HUES64 (cell line): ENCODE measurements around the gene SIX4.

Source experiments
- H3K27ac ChIP-seq: 2 replicates; pipeline ENCODE4 v1.7.0; 2013; ENCODE audit warnings: low read depth, low read length, inconsistent platforms
- H3K27me3 ChIP-seq: 2 replicates; pipeline ENCODE4 v1.6.1; 2013; ENCODE audit warnings: mild to moderate bottlenecking, low read length; ENCODE audit not compliant: insufficient read depth
- H3K36me3 ChIP-seq: 2 replicates; pipeline ENCODE4 v1.6.1; 2013; ENCODE audit warnings: mild to moderate bottlenecking, low read length; ENCODE audit not compliant: insufficient read depth
- H3K4me1 ChIP-seq: 2 replicates; pipeline ENCODE4 v1.6.1; 2013; ENCODE audit warnings: mild to moderate bottlenecking, low read length, moderate library complexity; ENCODE audit not compliant: insufficient read depth
- H3K4me3 ChIP-seq: 2 replicates; pipeline ENCODE4 v1.5.1; 2013; ENCODE audit warnings: mild to moderate bottlenecking, low read length, moderate library complexity
- H3K9ac ChIP-seq: 2 replicates; pipeline ENCODE4 v1.6.1; 2013; ENCODE audit warnings: mild to moderate bottlenecking, low read depth, low read length
- H3K9me3 ChIP-seq: 2 replicates; pipeline ENCODE4 v1.6.1; 2013; ENCODE audit warnings: low read depth, low read length; ENCODE audit not compliant: insufficient read depth
- WGBS: fragments of 150-250, 120-280 bp; methylation state at CpG from one replicate; pipeline ENCODE4 v1.1.7; 2013; ENCODE audit warnings: missing lambda C conversion rate; 5-methylcytosine and 5-hydroxymethylcytosine counted together

SIX4 gene

GRCh38 chr14:60720962-60721325 is 3.2 kb downstream of the SIX4 start:
- no peaks in the 10 kb centered on the region for H3K27me3 ChIP-seq
- no peaks in the 10 kb centered on the region for H3K9me3 ChIP-seq
- H3K9ac ChIP-seq = 0 out of 2 replicates have a peak overlapping the region, but pooled peaks have one; percentile 0
- 18% methylated on average over 3 of the region's 4 CpGs for WGBS
- H3K4me1 ChIP-seq = peaks cover 21% of the 10 kb centered on the region
- peak overlapping the region; percentile 88 for H3K4me3 ChIP-seq
- no peak overlapping the region for H3K27ac ChIP-seq
- H3K36me3 ChIP-seq = peaks cover 38% of the 10 kb centered on the region

GRCh38 chr14:60720391-60720790 is 3.8 kb downstream of the SIX4 start:
- Histone ChIP-seq H3K4me1 (peaks cover 21% of the 10 kb centered on the region), H3K4me3 (peak overlapping the region; percentile 88), H3K27ac (no peak overlapping the region), H3K9me3 (no peaks in the 10 kb centered on the region), H3K36me3 (peaks cover 41% of the 10 kb centered on the region), H3K9ac (no peak overlapping the region), H3K27me3 (no peaks in the 10 kb centered on the region)
- 44% methylated on average over 1 of the region's 1 CpG for WGBS

- Histone ChIP-seq H3K27me3 (no peaks in the 10 kb centered on the region), H3K27ac (no peak overlapping the region), H3K9ac (no peak overlapping the region), H3K36me3 (peaks cover 58% of the 10 kb centered on the region), H3K4me1 (peaks cover 8% of the 10 kb centered on the region; the same call in 1 of the 2 replicates), H3K4me3 (no peak overlapping the region), H3K9me3 (no peaks in the 10 kb centered on the region)
- 95% methylated on average over 6 of the region's 6 CpGs for WGBS
Observed at GRCh38 chr14:60713513-60713912, 10.6 kb downstream of the SIX4 start.

GRCh38 chr14:60710494-60710893 is 13.7 kb downstream of the SIX4 start:
- Histone ChIP-seq H3K27me3 (no peaks in the 10 kb centered on the region), H3K9me3 (no peaks in the 10 kb centered on the region), H3K4me1 (peaks cover 8% of the 10 kb centered on the region; the same call in 1 of the 2 replicates), H3K27ac (peak overlapping the region; percentile 26; the same call in 1 of the 2 replicates), H3K36me3 (peaks cover 36% of the 10 kb centered on the region), H3K4me3 (no peak overlapping the region), H3K9ac (no peak overlapping the region)

GRCh38 chr14:60707858-60708257 is 16.3 kb downstream of the SIX4 start:
- no peaks in the 10 kb centered on the region for H3K27me3 ChIP-seq
- WGBS = 96% methylated on average over 3 of the region's 3 CpGs
- peaks cover 12% of the 10 kb centered on the region for H3K36me3 ChIP-seq
- H3K9ac ChIP-seq = no peak overlapping the region
- peaks cover 8% of the 10 kb centered on the region; the same call in 1 of the 2 replicates for H3K4me1 ChIP-seq
- H3K4me3 ChIP-seq = no peak overlapping the region
- H3K27ac ChIP-seq = no peak overlapping the region
- H3K9me3 ChIP-seq = no peaks in the 10 kb centered on the region

GRCh38 chr14:60705100-60705499 is 19.1 kb downstream of the SIX4 start:
- H3K9ac ChIP-seq = no peak overlapping the region
- peaks cover 1% of the 10 kb centered on the region; the same call in 1 of the 2 replicates for H3K4me1 ChIP-seq
- no peaks in the 10 kb centered on the region for H3K27me3 ChIP-seq
- H3K27ac ChIP-seq = no peak overlapping the region
- H3K9me3 ChIP-seq = peaks cover 2% of the 10 kb centered on the region; the same call in 1 of the 2 replicates
- H3K36me3 ChIP-seq = no peaks in the 10 kb centered on the region
- H3K4me3 ChIP-seq = no peak overlapping the region

GRCh38 chr14:60700598-60700997 is 23.6 kb downstream of the SIX4 start:
- Histone ChIP-seq H3K27ac (no peak overlapping the region), H3K36me3 (no peaks in the 10 kb centered on the region), H3K4me3 (no peak overlapping the region), H3K9ac (no peak overlapping the region), H3K9me3 (peaks cover 6% of the 10 kb centered on the region; the same call in 1 of the 2 replicates), H3K4me1 (no peaks in the 10 kb centered on the region), H3K27me3 (no peaks in the 10 kb centered on the region)
- 93% methylated on average over 3 of the region's 3 CpGs for WGBS

- WGBS = 96% methylated on average over 4 of the region's 4 CpGs
- H3K27ac ChIP-seq = no peak overlapping the region
- H3K4me3 ChIP-seq = no peak overlapping the region
- H3K9me3 ChIP-seq = peaks cover 6% of the 10 kb centered on the region; the same call in 1 of the 2 replicates
- H3K9ac ChIP-seq = no peak overlapping the region
- no peaks in the 10 kb centered on the region for H3K27me3 ChIP-seq
- no peaks in the 10 kb centered on the region for H3K36me3 ChIP-seq
- H3K4me1 ChIP-seq = no peaks in the 10 kb centered on the region
Observed at GRCh38 chr14:60695327-60695726, 28.8 kb downstream of the SIX4 start.

GRCh38 chr14:60691383-60692113 is 32.6 kb downstream of the SIX4 start:
- WGBS = 93% methylated on average over 3 of the region's 3 CpGs
- Histone ChIP-seq H3K36me3 (no peaks in the 10 kb centered on the region), H3K4me3 (no peak overlapping the region), H3K27ac (no peak overlapping the region), H3K4me1 (no peaks in the 10 kb centered on the region), H3K27me3 (no peaks in the 10 kb centered on the region), H3K9ac (no peak overlapping the region), H3K9me3 (no peaks in the 10 kb centered on the region)

GRCh38 chr14:60686865-60687264 is 37.3 kb downstream of the SIX4 start:
- H3K27ac ChIP-seq = no peak overlapping the region
- no peaks in the 10 kb centered on the region for H3K36me3 ChIP-seq
- H3K9ac ChIP-seq = no peak overlapping the region
- H3K4me1 ChIP-seq = no peaks in the 10 kb centered on the region
- H3K9me3 ChIP-seq = no peaks in the 10 kb centered on the region
- no peak overlapping the region for H3K4me3 ChIP-seq
- no peaks in the 10 kb centered on the region for H3K27me3 ChIP-seq

- no peak overlapping the region for H3K27ac ChIP-seq
- WGBS = 81% methylated on average over 2 of the region's 2 CpGs
- no peaks in the 10 kb centered on the region for H3K9me3 ChIP-seq
- H3K9ac ChIP-seq = no peak overlapping the region
- H3K4me1 ChIP-seq = peaks cover 12% of the 10 kb centered on the region
- H3K36me3 ChIP-seq = no peaks in the 10 kb centered on the region
- H3K27me3 ChIP-seq = no peaks in the 10 kb centered on the region
- H3K4me3 ChIP-seq = no peak overlapping the region
Observed at GRCh38 chr14:60684203-60684602, 39.9 kb downstream of the SIX4 start.

GRCh38 chr14:60681271-60681670 is 42.9 kb downstream of the SIX4 start:
- Histone ChIP-seq H3K27me3 (no peaks in the 10 kb centered on the region), H3K9me3 (no peaks in the 10 kb centered on the region), H3K4me3 (no peak overlapping the region), H3K27ac (no peak overlapping the region), H3K36me3 (no peaks in the 10 kb centered on the region), H3K9ac (no peak overlapping the region), H3K4me1 (peaks cover 25% of the 10 kb centered on the region)
